Activated CD8-positive, alpha-beta memory T cell treated with anti-CD3 and anti-CD28 coated beads, Interleukin-2, amount 50 U/mL, for 48 hours (primary cell): Measurements from ENCODE around the gene TNC.
"Not testable (repeated sequence)": the region's sequence is repeated elsewhere in the genome, so short reads cannot be mapped to it uniquely, and the experiment has no call there.

ENCODE experiments used
- DNase-seq: peaks from one replicate; pipeline ENCODE4 v3.0.0-alpha.2; 2020

The TNC gene

DNA sequence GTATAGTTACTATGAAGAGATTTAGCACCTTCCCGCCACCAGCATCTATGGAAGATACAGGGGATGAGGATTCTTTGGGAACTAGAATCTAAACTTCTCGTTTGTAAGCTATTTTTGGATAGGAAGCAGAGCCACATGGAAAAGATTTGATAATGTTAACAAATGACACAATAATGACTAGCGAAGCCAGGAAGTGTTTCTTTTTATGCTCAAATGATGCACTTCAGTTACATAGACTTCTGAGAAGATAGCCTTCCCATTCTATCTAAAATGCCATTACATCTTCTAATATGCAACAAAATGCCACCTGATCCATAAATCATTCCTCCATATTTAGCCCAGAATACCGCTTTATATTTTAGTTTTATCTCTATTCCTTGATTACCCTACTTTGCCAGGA is 17.0 kb upstream of the TNC start:
- DNase-seq, result no peak

DNA sequence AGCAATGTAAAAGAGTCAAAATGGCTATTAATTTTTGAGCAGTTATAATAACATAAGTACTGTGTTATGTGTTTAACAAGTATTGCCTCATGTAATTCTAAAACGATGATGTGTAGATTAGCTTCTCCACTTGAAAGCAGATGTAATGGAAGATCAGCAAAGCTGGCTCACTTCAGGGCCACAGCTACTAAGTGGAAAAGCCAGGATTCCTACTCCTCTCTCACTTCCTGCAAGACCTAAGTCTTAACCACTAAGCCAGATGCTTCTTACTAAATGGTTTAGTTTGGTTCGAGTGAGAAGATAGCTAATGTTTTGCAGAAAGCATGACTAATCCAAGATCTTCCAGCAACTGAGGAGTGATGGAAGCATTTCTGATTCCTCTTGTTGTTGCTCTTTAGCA is 15.7 kb upstream of the TNC start:
- DNase-seq, result no peak

DNA sequence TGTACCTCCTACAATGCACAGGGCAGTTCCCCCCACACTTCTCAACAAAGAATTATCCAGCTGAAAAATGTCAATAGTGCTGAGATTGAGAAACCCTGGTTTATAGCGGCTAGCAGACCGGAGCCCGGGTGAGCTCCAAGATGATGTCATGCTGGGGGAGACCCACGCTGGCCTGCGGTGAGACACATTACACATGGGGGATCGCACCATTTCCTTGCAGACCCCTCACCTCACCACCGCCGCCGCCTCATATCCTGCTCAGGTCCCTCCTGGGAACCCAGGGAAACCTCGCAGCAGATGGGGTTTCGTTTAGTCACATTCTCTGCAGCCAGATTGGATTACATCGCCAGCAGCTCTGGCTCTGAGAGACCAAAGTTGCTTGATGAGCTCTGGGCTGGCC is 14.7 kb upstream of the TNC start:
- DNase-seq, result no peak

DNA sequence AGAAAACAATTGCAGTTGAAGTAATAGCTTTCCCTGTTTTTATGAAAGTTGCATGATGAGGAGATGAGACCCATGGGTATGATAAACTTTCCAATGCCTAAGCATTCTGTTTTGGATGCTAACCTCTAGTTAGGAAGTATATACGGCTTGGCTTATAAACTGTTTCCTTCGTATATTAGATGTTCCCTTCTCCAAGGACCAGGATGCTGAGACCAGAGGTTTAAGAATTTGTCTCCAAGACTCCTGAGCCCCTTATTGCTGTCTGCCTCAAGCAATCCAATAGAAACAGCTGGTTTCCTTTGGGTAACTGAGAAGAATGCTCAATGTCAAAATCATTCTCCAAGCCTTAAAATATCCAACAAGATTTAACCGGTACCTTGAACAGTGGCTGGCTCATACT is 12.2 kb upstream of the TNC start:
- DNase-seq, result no peak

DNA sequence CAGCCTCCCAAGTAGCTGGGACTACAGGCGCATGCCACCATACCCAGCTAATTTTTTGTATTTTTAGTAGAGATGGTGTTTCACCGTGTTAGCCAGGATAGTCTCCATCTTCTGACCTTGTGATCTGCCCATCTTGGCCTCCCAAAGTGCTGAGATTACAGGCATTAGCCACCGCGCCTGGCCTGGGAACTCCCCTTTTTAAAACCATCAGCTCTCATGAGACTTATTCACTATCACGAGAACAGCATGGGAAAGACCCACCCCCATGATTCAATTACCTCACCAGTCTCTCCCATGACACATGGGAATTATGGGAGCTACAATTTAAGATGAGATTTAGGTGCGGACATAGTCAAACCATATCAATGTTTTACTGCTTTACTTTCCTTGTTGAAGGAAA is 10.8 kb upstream of the TNC start:
- DNase-seq, result not testable (repeated sequence)

DNA sequence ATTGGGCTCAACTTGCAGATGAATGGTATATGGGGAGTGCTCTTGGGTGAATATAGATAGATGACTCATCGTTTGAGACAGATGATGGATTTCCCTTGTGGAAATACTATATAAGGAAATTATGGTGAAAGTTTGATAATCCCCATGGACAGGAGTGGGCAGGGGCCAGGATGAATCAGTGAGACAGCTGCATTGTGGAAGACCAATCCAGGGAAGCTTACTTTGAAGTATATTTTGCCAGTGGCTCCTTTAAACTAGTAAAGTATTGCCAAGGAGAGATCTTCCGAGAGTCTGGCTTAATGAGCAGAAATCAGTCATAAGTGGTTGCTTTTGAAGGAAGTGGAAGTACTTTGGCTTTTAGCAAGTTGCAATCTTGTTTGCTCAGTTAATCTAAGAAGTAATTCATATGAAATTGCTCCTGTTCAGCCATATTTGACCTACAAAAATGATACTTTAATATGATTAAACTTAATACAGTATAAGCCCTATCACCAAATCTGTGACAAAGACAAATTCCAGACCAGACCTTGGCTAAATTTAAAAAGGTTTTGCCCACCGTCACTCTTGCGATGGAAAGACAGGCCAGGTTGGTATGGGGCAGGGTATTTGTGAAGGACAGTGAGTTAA is 9.3 kb upstream of the TNC start:
- no peak for DNase-seq

DNA sequence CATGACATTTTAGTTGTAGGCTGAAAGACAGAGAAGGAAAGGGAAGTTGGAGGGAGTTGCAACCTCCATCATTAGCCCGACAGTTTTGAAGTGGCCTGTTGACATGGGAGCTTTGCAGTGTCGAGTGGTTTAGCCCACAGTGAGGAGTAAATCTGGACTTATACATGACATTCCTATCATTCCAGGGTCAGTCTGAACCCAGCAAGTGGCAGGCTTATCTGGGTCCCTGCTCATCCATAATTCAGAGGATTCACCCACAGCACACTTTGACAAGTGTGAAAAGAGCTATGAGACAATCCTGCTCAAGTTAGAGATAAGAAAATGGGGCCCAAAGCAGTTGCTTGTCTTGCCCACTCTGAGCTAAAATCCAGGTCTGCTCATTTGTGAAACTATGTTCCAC is 8.4 kb upstream of the TNC start:
- no peak for DNase-seq

DNA sequence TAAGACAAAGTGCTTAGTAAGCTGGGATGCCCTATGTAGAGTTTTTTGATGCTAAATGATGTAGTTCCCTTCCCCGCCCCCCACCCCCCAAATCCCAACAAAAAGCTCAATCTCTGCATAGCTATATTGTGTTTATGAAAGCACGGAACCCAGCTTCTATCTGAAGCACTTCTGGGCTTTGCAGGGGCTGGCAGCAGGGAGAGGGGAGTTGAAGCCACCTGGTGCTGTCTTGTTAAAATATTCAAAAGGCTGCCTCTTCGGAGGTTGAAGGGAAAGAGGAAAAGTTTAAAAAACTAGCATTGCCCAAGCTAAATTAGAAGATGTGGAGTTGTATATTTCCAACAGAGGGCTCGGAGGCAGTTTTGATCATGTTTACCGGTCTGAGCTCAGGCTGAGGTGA is 5.0 kb upstream of the TNC start:
- no peak for DNase-seq

DNA sequence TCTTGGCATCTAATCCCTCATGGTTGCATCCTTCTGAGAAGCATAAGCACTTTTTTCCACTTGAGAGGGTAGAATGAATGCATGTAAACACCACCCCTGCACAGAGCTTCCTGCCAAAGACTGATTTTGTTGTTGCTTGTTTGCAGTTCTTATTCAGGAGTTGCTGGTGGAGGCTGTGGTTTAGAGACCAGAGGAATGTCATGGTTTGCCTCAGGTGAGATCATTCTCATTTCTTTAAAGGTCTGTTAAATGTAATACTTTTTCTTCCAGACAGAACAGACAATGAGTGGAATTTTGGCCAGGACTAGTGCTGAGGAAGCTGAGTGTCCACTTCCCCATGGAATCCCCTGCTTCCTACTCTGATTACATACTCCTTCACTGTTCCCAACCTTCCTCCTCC is 3.2 kb upstream of the TNC start:
- DNase-seq, result no peak

DNA sequence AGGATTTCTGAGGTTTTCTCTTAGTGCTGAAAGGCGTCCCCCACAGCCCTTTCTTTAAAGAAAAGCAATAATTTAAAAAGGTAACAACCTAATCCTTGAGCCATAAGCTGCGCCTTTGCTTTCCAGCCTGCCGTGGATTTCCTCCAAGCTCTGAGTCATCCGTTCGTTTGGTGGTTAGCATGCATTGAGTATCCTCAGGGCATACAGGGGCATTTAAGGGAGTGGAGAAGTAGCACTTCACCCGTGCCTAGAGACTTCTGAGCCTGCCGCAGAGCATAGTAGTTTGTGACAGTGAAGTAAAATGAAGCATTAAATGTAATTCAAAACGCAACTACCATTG is 892 bp upstream of the TNC start:
- no peak for DNase-seq

DNA sequence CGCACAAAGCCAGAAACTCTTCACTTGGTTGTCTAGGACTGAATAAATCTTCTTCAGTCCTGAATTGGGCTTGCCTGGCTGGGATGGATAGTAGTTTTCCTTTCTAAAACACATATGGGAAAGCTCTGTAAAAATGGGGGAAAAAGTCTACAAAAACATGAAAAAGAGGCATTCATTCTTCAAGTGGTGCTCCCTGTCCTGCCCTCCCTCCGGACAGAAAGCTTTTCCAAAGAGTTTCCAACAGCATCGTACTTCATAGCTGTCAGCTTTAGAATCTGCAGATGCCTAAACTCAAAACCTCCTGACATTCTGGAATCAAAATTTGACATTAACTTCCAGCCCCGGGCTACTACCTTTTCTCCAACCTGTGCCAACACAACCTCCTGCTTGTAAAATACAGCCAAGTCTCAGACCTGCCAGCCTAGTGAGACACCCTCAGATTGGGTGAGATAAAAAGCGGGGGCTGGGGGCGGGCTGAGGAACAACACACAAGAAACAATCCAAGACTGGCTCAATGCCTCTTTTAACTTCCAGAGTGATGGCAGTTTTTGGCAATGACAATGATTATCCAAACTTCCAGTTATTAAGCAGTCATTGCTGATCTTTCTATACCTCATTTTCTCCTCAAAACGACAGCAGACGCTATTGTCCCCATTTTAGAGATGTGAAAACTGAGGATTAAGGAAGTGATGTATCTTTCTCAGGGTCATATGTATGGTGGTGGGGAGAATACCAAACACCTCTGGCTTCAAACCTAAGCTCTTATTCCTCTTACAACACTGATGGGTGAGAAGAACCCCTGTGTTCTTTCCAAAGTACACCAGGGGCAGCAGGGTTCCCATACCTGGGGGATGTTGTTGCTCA is 1.3 kb downstream of the TNC start:
- DNase-seq, result no peak

DNA sequence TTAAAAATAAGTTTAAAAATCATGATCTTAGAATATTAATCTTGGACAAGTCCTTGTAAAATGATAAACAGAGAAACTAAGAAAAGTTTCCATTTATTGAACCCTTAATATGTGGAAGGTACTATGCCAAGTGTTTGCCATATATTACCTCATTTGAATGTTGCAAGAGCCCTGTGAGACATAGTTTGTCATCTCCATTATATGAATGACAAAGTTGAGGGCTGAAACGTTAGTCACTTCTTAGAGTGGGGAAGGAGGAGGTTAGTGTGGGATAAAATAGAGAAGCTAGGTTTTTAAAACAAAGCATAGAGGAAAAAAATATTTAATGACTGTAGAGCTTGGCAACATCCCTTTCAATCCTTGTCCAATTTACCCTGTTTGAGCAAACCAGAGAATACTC is 2.0 kb downstream of the TNC start:
- no peak for DNase-seq

DNA sequence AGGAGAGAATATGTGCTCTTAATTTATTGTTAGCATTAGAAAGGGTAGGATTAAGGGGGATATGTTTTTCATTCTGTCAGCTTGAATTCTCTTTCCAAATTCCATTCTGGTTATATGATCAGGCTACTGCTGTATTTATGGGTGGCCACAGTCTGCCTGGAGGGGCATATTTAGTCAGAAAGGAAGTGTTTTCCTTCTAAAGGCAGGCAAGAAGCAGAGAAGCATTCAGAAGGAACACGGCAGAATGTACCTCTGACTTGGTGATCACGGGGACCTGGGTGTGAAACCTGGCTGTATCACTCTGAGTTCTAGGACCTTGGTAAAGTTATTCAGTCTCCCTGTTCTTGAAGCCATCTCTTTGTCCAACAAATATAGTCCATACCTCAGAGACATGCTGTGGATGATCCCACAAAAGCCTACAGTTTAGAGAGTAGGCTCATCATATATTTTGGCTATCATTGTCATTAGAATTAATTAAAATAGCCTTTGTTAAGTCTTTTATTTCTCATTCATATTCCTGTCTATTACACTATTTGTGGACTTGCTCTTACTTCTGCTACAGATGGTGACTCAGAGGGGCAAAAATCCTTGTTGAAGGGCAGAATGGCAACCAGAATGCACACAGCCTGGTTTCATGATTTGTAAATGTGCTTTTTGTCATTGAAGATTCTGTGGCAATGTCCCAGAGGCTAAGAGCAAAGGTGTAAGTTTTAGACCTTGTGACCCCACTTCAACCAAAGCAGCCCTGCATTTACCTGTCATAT is 2.7 kb downstream of the TNC start:
- DNase-seq, result no peak

DNA sequence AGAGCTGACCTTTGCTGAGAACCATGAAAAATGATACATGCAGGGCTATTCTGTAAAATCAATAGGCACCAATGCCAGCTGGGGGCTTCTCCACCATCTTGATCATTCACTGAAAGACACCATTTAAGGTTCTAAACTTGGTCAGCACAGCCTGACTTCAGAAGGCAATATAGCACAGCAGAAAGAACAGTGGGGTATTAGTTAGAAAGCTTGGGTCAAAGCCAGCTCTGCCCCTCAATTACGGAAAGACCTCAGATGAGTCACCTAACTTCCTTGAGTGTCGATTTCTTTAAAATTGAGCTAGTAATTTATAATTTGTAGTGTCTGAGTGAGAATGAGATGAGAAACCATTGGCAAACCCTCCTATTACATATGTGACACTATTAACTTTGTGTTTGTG is 3.4 kb downstream of the TNC start:
- DNase-seq, result no peak

DNA sequence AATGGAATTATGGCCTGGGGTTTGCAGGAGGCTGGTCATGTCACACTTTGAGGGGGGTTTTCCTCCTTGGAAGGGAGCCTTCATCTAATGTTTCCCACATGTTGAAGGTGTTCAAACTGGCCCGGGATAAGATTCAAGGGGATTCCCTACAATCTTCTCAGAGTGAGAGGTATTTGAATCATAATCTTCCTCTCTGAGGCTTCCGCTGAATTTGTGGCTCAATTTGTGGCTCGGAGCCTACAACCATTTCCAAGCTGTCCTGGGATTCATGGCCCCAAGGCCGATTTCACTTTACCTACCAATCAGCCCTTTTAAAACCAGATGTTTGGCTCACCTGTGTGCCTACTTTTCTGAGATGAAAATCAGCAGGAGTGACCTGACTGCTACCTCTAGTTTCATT is 3.9 kb downstream of the TNC start:
- DNase-seq, result no peak

DNA sequence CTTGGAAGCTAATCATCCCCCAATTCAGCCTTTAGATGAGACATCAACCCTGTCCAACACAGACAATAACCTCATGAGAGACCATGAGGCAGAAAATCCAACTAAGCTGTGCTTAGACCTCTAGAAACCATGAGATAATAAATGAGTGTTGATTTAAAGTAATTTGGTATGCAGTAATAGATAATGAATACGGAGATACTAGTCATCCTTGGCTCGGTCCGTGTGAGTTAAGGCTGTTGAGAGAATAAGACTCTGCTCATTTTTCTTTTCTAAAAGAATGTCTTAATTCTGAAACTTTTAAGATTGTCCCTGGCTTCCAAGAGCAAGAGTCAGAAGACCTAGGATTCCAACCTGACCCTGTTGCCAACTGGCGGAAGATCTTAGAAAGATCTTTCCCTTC is 6.1 kb downstream of the TNC start:
- DNase-seq, result no peak

DNA sequence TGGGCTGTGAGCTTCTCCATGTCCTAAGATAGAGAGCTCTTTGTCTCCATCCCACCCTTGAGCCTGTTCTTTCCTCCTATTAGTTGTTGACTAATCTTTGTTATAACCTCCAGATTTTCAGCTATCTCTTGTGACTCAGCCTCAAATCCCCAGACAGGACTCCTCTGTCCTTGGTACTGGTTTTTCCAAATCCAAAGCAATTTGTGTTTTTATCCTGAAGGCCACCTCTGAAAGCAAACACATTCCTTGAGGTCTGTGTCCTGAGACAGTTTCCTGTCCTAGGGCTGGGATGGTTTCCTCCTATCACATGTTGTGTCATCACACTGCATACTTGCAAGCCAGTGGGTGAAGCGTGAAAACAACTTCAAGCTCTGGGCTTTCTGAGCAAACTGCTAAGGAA is 8.5 kb downstream of the TNC start:
- DNase-seq, result no peak

DNA sequence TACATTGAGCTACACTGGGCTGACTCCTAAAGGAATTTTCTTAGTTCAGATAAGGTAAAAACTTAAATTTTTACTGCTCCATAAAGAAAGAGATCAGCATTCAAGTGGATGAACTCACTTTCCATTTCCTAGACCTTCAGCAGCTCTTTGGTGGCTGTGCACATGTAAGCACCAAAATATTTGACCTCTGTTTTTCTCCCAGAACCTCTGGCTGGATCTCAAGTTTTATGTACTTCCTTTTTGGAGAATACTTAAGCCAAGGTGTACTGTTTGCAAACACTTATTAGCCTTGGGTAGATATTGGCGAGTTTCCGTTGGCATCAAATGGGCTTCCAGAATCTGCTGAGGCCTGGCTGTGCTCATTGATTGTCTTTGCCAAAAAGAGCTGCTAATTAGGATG is 10.3 kb downstream of the TNC start:
- no peak for DNase-seq

DNA sequence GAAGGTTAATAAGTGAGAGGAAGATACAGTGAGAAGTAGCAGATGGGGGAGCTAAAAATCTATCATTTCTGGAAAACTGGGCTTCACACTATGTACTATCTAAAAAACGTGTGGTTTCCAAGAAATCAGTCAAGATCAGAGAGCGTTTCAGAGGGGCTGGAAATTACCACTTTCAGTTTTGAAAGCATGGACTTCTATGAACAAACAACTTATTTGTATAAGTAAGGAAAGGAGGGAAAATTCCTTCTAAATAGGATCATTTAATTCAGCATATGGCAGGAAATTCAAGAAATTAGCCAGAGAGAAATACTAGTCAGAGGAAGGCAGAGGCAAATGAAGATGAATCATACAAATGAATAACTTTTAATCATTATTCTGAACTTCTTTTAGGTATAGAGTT is 11.3 kb downstream of the TNC start:
- no peak for DNase-seq

DNA sequence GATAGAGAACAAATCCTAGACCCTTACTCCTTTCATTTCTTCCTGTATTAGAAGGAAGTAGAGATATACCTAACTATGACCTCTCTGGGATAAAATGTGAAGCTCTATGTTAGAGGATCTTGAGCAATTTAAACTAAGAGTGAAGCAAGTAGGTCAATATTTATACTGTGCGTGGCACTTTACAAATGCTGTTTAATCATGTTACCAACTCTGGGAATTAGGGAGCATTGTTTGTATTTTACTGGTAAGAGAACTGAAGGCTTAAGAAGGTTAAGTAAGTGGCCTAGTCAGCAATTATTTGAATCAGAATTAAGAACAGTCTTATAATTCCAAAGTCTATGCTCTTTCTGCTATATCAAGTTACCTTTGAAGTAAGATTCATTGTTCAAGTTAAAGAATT is 12.0 kb downstream of the TNC start:
- DNase-seq, result no peak

DNA sequence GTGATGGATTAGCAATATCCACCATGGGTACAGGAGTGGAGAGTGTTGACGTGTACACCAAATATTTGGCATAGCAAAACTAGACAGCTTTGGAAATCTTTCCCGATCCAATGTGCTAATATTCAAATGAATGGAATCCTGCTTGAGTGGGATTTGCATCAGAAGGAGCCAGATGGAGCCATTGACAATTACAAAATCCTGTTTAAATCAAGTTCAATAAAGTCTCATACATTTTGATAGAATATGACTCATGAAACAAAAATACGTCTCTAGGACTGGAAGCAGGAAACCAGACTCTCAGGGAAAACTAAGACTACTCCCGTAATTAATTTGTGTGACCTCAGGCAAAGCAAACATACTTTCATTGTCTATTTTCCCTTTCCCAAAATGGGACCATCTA is 13.0 kb downstream of the TNC start:
- no peak for DNase-seq

DNA sequence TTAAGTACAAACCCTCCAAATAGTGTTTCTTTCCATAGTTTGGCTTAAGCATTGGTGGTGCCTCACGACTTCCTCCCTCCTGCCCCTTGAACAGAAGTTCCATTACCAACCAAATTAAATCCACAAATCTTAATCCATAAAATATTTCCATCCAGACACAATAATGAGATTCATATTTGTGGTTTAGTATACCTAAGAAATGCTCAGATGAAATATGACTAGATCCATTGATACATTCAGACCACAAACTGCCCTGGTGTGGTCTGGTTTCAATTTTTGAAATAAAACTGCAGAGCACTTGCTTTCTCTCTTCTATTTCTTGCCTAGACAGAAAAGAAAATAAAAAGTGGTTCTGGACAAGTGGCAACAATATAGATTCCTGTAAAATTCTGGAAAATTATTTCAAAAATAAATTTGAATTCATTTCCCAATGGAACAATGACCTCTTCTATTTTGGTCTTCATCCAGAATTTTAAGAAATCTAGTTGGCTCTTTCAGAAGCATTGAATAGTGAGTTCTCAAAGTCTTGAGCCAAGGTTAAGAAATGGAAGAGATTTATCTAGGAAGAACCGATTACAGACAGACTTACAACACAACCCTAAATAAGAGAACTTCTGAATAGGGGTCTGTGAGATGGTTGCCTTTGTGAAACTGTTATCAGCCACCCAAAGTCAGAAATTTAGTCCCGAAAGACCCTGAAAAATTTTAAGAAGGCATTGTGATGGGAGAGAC is 14.0 kb downstream of the TNC start:
- no peak for DNase-seq

DNA sequence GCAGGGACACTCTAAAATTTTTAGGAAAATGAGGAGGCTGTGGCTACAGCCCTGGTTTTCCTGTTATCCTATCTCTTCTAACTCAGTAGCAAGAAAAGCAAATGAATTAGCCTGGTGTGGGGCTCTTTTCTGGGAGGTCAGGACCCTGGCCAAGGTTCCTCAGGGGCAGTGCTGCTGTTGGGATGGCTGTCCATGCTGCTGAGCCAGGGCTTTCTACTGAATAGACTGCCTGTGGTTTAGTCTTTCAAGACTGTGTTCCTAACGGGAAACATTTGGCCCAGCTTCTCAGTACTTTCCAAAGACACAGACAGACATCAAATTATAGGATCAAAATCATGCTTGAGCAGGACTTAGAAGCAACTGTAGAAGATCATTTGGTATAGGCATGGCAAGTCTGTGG is 18.1 kb downstream of the TNC start:
- DNase-seq, result no peak
